Hepatocyte (in vitro differentiated cells): ENCODE results near the gene DACT2. TPM values are rescaled to one million over a fixed set of nuclear protein-coding genes. Genes with fewer than 3 reads are reported as not detected.
A peak's percentile ranks its signal among the peaks of the same experiment; 100 is the strongest.

ENCODE experiments used
- DNase-seq: peaks from one replicate; pipeline ENCODE4 v3.0.0-alpha.2; 2016; ENCODE audit warnings: low spot score
- H2AFZ ChIP-seq: fragments of 200-600 bp; sonication (generic); 2 replicates; pipeline ENCODE4 v1.6.0; 2016; ENCODE audit warnings: antibody characterized with exemption, mild to moderate bottlenecking
- H3K27ac ChIP-seq: fragments of 200-600 bp; sonication (generic); 2 replicates; pipeline ENCODE4 v1.5.1; 2016; ENCODE audit warnings: mild to moderate bottlenecking
- H3K27me3 ChIP-seq: fragments of 200-600 bp; sonication (generic); 2 replicates; pipeline ENCODE4 v1.6.1; 2016
- H3K36me3 ChIP-seq: fragments of 200-600 bp; sonication (generic); replicated peaks from 2 replicates; pipeline ENCODE4 v1.5.1; 2016; ENCODE audit warnings: low read depth; ENCODE audit not compliant: insufficient read depth
- H3K4me1 ChIP-seq: fragments of 200-600 bp; sonication (generic); 2 replicates; pipeline ENCODE4 v1.5.1; 2016; ENCODE audit warnings: mild to moderate bottlenecking, moderate library complexity; ENCODE audit not compliant: insufficient read depth
- H3K4me2 ChIP-seq: fragments of 200-600 bp; sonication (generic); 2 replicates; pipeline ENCODE4 v1.6.0; 2016
- H3K4me3 ChIP-seq: fragments of 200-600 bp; sonication (generic); 2 replicates; pipeline ENCODE4 v1.5.1; 2016; ENCODE audit warnings: mild to moderate bottlenecking
- H3K79me2 ChIP-seq: fragments of 200-600 bp; sonication (generic); 2 replicates; pipeline ENCODE4 v1.6.0; 2017; ENCODE audit warnings: mild to moderate bottlenecking
- H3K9me2 ChIP-seq: fragments of 200-600 bp; sonication (generic); replicated peaks from 2 replicates; pipeline ENCODE4 v1.6.0; 2017; ENCODE audit warnings: mild to moderate bottlenecking; ENCODE audit not compliant: insufficient read depth
- H3K9me3 ChIP-seq: fragments of 200-600 bp; sonication (generic); 2 replicates; pipeline ENCODE4 v1.5.1; 2016; ENCODE audit warnings: low read depth, mild to moderate bottlenecking
- H4K20me1 ChIP-seq: fragments of 200-600 bp; sonication (generic); 2 replicates; pipeline ENCODE4 v1.6.0; 2016; ENCODE audit warnings: mild to moderate bottlenecking; ENCODE audit not compliant: insufficient read depth, poor library complexity, severe bottlenecking
- CTCF ChIP-seq: fragments of 200-600 bp; sonication (generic); IDR thresholded peaks from 2 replicates; pipeline ENCODE4 v1.5.1; 2016; ENCODE audit warnings: antibody characterized with exemption, mild to moderate bottlenecking; ENCODE audit not compliant: poor library complexity
- EZH2 ChIP-seq: fragments of 200-600 bp; sonication (generic); IDR thresholded peaks from 2 replicates; pipeline ENCODE4 v1.6.1; 2016; ENCODE audit warnings: antibody characterized with exemption, mild to moderate bottlenecking, borderline replicate concordance
- EZH2phosphoT487 ChIP-seq: fragments of 200-600 bp; sonication (generic); IDR thresholded peaks from one replicate; pipeline ENCODE4 v1.6.1; 2018; ENCODE audit warnings: antibody characterized with exemption, mild to moderate bottlenecking, low read depth, moderate library complexity; ENCODE audit not compliant: unreplicated experiment, severe bottlenecking
- WGBS: methylation state at CpG from one replicate; pipeline ENCODE4 v1.1.6; 2016; ENCODE audit warnings: low lambda C conversion rate; ENCODE audit errors: missing lambda C conversion rate; 5-methylcytosine and 5-hydroxymethylcytosine counted together
- polyA plus RNA-seq: library from polyadenylated mRNA; unstranded; fragments of >200 nt; fragmentation: Nextera tagmentation; extraction: Ambion mirVana; gene quantifications from 2 replicates; pipeline ENCODE4 v1.2.1, GENCODE V29; 2016
- total RNA-seq: library from RNA; depleted of rRNA; stranded (reverse); fragments of >200 nt; gene quantifications from 2 replicates; pipeline ENCODE4 v1.2.3, GENCODE V29; 2014

The DACT2 gene
- total and polyA plus RNA-seq, 2 experiments from 2014 or later: 8.2 to 8.8 TPM

GRCh38 chr6:168355716-168356522 is 36.3 kb upstream of the DACT2 start:
- no peaks in the 10 kb centered on the region for H3K79me2 ChIP-seq
- WGBS: 55% methylated on average over 28 of the region's 28 CpGs
- H4K20me1 ChIP-seq: no peaks in the 10 kb centered on the region
- TF ChIP-seq EZH2phosphoT487: no peak
- no peak for TF ChIP-seq EZH2
- peak; percentile 85 for TF ChIP-seq CTCF
- no peaks in the 10 kb centered on the region for H3K36me3 ChIP-seq
- peak overlapping the region; percentile 67 for H3K4me2 ChIP-seq
- H3K27ac ChIP-seq: no peak overlapping the region
- peaks cover 3% of the 10 kb centered on the region for H3K4me1 ChIP-seq
- DNase-seq: peak; percentile 88
- H2AFZ ChIP-seq: peak overlapping the region; percentile 52
- no peak overlapping the region for H3K4me3 ChIP-seq
- H3K9me2 ChIP-seq: no peaks in the 10 kb centered on the region
- peaks cover 4% of the 10 kb centered on the region for H3K9me3 ChIP-seq
- H3K27me3 ChIP-seq: no peaks in the 10 kb centered on the region

- 92% methylated on average over 10 of the region's 10 CpGs for WGBS
- H3K4me3 ChIP-seq: no peak overlapping the region
Observed at GRCh38 chr6:168354338-168354737, 34.8 kb upstream of the DACT2 start.

GRCh38 chr6:168353041-168353440 is 33.5 kb upstream of the DACT2 start:
- no peak for TF ChIP-seq EZH2
- no peak for TF ChIP-seq EZH2phosphoT487
- TF ChIP-seq CTCF: no peak
- Histone ChIP-seq H3K36me3 (no peaks in the 10 kb centered on the region), H3K9me3 (peaks cover 4% of the 10 kb centered on the region), H3K4me1 (peaks cover 3% of the 10 kb centered on the region), H3K9me2 (no peaks in the 10 kb centered on the region), H4K20me1 (no peaks in the 10 kb centered on the region), H3K4me2 (no peak overlapping the region), H3K4me3 (no peak overlapping the region), H3K79me2 (no peaks in the 10 kb centered on the region), H2AFZ (no peak overlapping the region), H3K27me3 (no peaks in the 10 kb centered on the region), H3K27ac (no peak overlapping the region)
- 92% methylated on average over 9 of the region's 9 CpGs for WGBS
- no peak for DNase-seq

More at GRCh38 chr6:168354338-168354737, 34.8 kb upstream of the DACT2 start:
- Histone ChIP-seq H3K4me1 (peaks cover 3% of the 10 kb centered on the region), H3K36me3 (no peaks in the 10 kb centered on the region), H3K4me2 (no peak overlapping the region), H3K79me2 (no peaks in the 10 kb centered on the region), H3K27ac (no peak overlapping the region), H3K9me3 (peaks cover 4% of the 10 kb centered on the region), H3K9me2 (no peaks in the 10 kb centered on the region), H2AFZ (no peak overlapping the region), H4K20me1 (no peaks in the 10 kb centered on the region), H3K27me3 (no peaks in the 10 kb centered on the region)
- DNase-seq: no peak
- TF ChIP-seq CTCF (no peak), EZH2 (no peak), EZH2phosphoT487 (no peak)
